Natural killer cell (primary cell): Measurements from ENCODE around the gene SIGLEC8. TPM values are rescaled to one million over a fixed set of nuclear protein-coding genes. Genes with fewer than 3 reads are reported as not detected.
A peak's percentile ranks its signal among the peaks of the same experiment; 100 is the strongest.

Experiments used
- ATAC-seq, 3 donors: fragments of 150-1000 bp in 2 of 3; fragments of 200-7000 bp in 1 of 3; cut with Tn5 transposase; 1 replicate in 1 of 3; 2 replicates in 2 of 3; pipeline ENCODE4 v1.10.0; 2021; ENCODE audit warnings: mild to moderate bottlenecking in 2 of 3, moderate library complexity in 2 of 3
- DNase-seq, 2 donors: peaks; one replicate each; pipeline versions ENCODE4 v3.0.0 to v3.0.0-alpha.2; 2013 to 2021; ENCODE audit warnings: mixed read lengths in 1 of 2
- H3K27ac ChIP-seq: one replicate; pipeline ENCODE4 v1.5.1; 2013; ENCODE audit warnings: mild to moderate bottlenecking, low read length
- H3K27me3 ChIP-seq: one replicate; pipeline ENCODE4 v1.6.1; 2013; ENCODE audit warnings: low read length; ENCODE audit not compliant: control insufficient read depth, insufficient read depth
- H3K36me3 ChIP-seq: one replicate; pipeline ENCODE4 v1.6.1; 2013; ENCODE audit warnings: low read length; ENCODE audit not compliant: control insufficient read depth, insufficient read depth
- H3K4me1 ChIP-seq: one replicate; pipeline ENCODE4 v1.6.1; 2013; ENCODE audit warnings: low read length; ENCODE audit not compliant: control insufficient read depth, insufficient read depth
- H3K4me3 ChIP-seq: one replicate; pipeline ENCODE4 v1.5.1; 2013; ENCODE audit warnings: low read length
- H3K9me3 ChIP-seq: one replicate; pipeline ENCODE4 v1.6.1; 2013; ENCODE audit warnings: low read length; ENCODE audit not compliant: control insufficient read depth, insufficient read depth
- H3K27ac Mint-ChIP-seq, 2 donors: one replicate each; pipeline ENCODE4 v1.8.0; 2022; ENCODE audit warnings: mild to moderate bottlenecking in 2 of 2, mixed read lengths in 2 of 2, moderate library complexity in 1 of 2
- H3K27me3 Mint-ChIP-seq, 2 donors: one replicate each; pipeline ENCODE4 v1.8.0; 2022; ENCODE audit warnings: low read depth in 2 of 2, mixed read lengths in 2 of 2
- H3K36me3 Mint-ChIP-seq: one replicate; pipeline ENCODE4 v1.8.0; 2022; ENCODE audit warnings: mixed read lengths
- H3K4me1 Mint-ChIP-seq, 2 donors: one replicate each; pipeline ENCODE4 v1.8.0; 2022; ENCODE audit warnings: mixed read lengths in 2 of 2
- H3K4me3 Mint-ChIP-seq: one replicate; pipeline ENCODE4 v1.8.0; 2022; ENCODE audit warnings: mild to moderate bottlenecking, moderate library complexity, mixed read lengths
- H3K9me3 Mint-ChIP-seq, 2 donors: one replicate each; pipeline ENCODE4 v1.8.0; 2022; ENCODE audit warnings: mixed read lengths in 2 of 2
- CTCF ChIP-seq: fragments of 200-600 bp; IDR thresholded peaks from one replicate; pipeline ENCODE4 v1.8.0; 2022; ENCODE audit warnings: antibody characterized with exemption
- WGBS: methylation state at CpG from one replicate; pipeline ENCODE4 v1.1.7; 2013; ENCODE audit warnings: missing lambda C conversion rate; ENCODE audit not compliant: insufficient coverage; 5-methylcytosine and 5-hydroxymethylcytosine counted together
- intact Hi-C: fragments of 100-400 bp; cut with micrococcal nuclease; formaldehyde crosslinking; loops from one replicate; pipeline ENCODE4 v1.14.2; 2022
- total RNA-seq, 4 donors: library from RNA; stranded (reverse); fragments of 120-200 nt in 1 of 4; gene quantifications; one replicate each; pipeline versions ENCODE4 v1.2.3 to v1.2.4, GENCODE V29; 2013 to 2022

Gene SIGLEC8
- total RNA-seq, 3 donors from 2014 or later (not counting 1 experiment from before 2014, with no cell fraction given): not detected

- H3K4me1 Mint-ChIP-seq: peaks cover 0 to 30% of the 10 kb centered on the region in 2 donors
- intact Hi-C loops: no loop called here
- Histone ChIP-seq H3K36me3 (no peaks in the 10 kb centered on the region), H3K27me3 (peaks cover 16% of the 10 kb centered on the region), H3K9me3 (no peaks in the 10 kb centered on the region), H3K27ac (no peak overlapping the region), H3K4me1 (peaks cover 36% of the 10 kb centered on the region), H3K4me3 (no peak overlapping the region)
- H3K4me3 Mint-ChIP-seq: no peak overlapping the region
- no peak for TF ChIP-seq CTCF
- 75% methylated on average over 12 of the region's 13 CpGs for WGBS
- DNase-seq (no peak), ATAC-seq (no peak)
- H3K27ac Mint-ChIP-seq: peak overlapping the region in 1 of 2 donors; percentile 13
- peaks cover 12 to 29% of the 10 kb centered on the region in 2 donors for H3K27me3 Mint-ChIP-seq
- no peaks in the 10 kb centered on the region for H3K9me3 Mint-ChIP-seq
- no peaks in the 10 kb centered on the region for H3K36me3 Mint-ChIP-seq
Observed at GRCh38 chr19:51460164-51460992, 2.1 kb upstream of the SIGLEC8 start.

- no peaks in the 10 kb centered on the region for H3K9me3 Mint-ChIP-seq
- no peak overlapping the region for H3K27ac ChIP-seq
- no peak overlapping the region for H3K4me3 ChIP-seq
- H3K4me1 ChIP-seq: peaks cover 36% of the 10 kb centered on the region
- TF ChIP-seq CTCF: no peak
- H3K27ac Mint-ChIP-seq: no peak overlapping the region
- peaks cover 0 to 25% of the 10 kb centered on the region in 2 donors for H3K4me1 Mint-ChIP-seq
- intact Hi-C loops: no loop called here
- no peaks in the 10 kb centered on the region for H3K9me3 ChIP-seq
- no peak for DNase-seq
- H3K36me3 Mint-ChIP-seq: no peaks in the 10 kb centered on the region
- peaks cover 5 to 23% of the 10 kb centered on the region in 2 donors for H3K27me3 Mint-ChIP-seq
- H3K27me3 ChIP-seq: peaks cover 15% of the 10 kb centered on the region
- ATAC-seq: no peak
- no peaks in the 10 kb centered on the region for H3K36me3 ChIP-seq
- no peak overlapping the region for H3K4me3 Mint-ChIP-seq
- WGBS: 85% methylated on average over 13 of the region's 14 CpGs
Observed at GRCh38 chr19:51458899-51459505, 748 bp upstream of the SIGLEC8 start.

- H3K4me1 ChIP-seq: peaks cover 24% of the 10 kb centered on the region
- no peak overlapping the region for H3K4me3 Mint-ChIP-seq
- intact Hi-C loops: no loop called here
- H3K36me3 Mint-ChIP-seq: no peaks in the 10 kb centered on the region
- peaks cover 5 to 19% of the 10 kb centered on the region in 2 donors for H3K27me3 Mint-ChIP-seq
- H3K27ac Mint-ChIP-seq: no peak overlapping the region
- no peak overlapping the region for H3K4me3 ChIP-seq
- H3K4me1 Mint-ChIP-seq: peaks cover 0 to 14% of the 10 kb centered on the region in 2 donors
- 89% methylated on average over 11 of the region's 11 CpGs for WGBS
- TF ChIP-seq CTCF: no peak
- DNase-seq: no peak
- H3K27me3 ChIP-seq: peaks cover 13% of the 10 kb centered on the region
- no peaks in the 10 kb centered on the region for H3K36me3 ChIP-seq
- H3K27ac ChIP-seq: no peak overlapping the region
- no peak for ATAC-seq
- H3K9me3 ChIP-seq: no peaks in the 10 kb centered on the region
- H3K9me3 Mint-ChIP-seq: no peaks in the 10 kb centered on the region
Observed at GRCh38 chr19:51457351-51458013, 772 bp downstream of the SIGLEC8 start.
